Adrenal gland (tissue), 12 donors: ENCODE measurements around the gene MYLK. TPM values are rescaled to one million over a fixed set of nuclear protein-coding genes. Genes with fewer than 3 reads are reported as not detected.

Experiments used
- DNase-seq, 7 donors: peaks; one replicate each; pipeline ENCODE4 v3.0.0-alpha.2; 2019 to 2020
- H3K27ac ChIP-seq, 5 donors: fragments of 200-600 bp; sonication (generic) in 4 of 5; 1 replicate in 3 of 5; 2 replicates in 2 of 5; pipeline versions ENCODE4 v1.5.1 to v1.8.0; 2016 to 2020; ENCODE audit warnings: mild to moderate bottlenecking in 1 of 5
- H3K27me3 ChIP-seq: fragments of 200-600 bp; 2 replicates; pipeline ENCODE4 v1.8.0; 2021
- H3K36me3 ChIP-seq, 2 donors: fragments of 200-600 bp; replicated peaks in 1 of 2; 1 replicate in 1 of 2; 2 replicates in 1 of 2; pipeline versions ENCODE4 v1.5.1 to v1.8.0; 2018 to 2022
- H3K4me1 ChIP-seq, 2 donors: fragments of 200-600 bp; replicated peaks in 1 of 2; 1 replicate in 1 of 2; 2 replicates in 1 of 2; pipeline versions ENCODE4 v1.5.1 to v1.8.0; 2018 to 2021
- H3K4me3 ChIP-seq, 4 donors: fragments of 200-600 bp; sonication (generic) in 3 of 4; one replicate each; pipeline ENCODE4 v1.5.1; 2016 to 2018
- H3K9me3 ChIP-seq, 3 donors: fragments of 200-600 bp; sonication (generic) in 1 of 3; replicated peaks in 1 of 3; 1 replicate in 2 of 3; 2 replicates in 1 of 3; pipeline versions ENCODE4 v1.5.1 to v1.8.0; 2016 to 2021
- POLR2A ChIP-seq, 2 donors: fragments of 450-650 bp; IDR thresholded peaks; one replicate each; pipeline ENCODE4 v1.6.1; 2017; ENCODE audit warnings: antibody characterized with exemption in 2 of 2, mild to moderate bottlenecking in 2 of 2, moderate library complexity in 1 of 2
- WGBS, 4 donors: extraction: QIAGEN DNeasy Blood & Tissue Kit in 2 of 4; methylation state at CpG; one replicate each; pipeline versions ENCODE4 v1.1.5 to v1.1.7; 2013 to 2017; 5-methylcytosine and 5-hydroxymethylcytosine counted together
- intact Hi-C, 2 donors: fragments of 100-400 bp; cut with DNase I; formaldehyde crosslinking; loops; one replicate each; pipeline versions ENCODE4 v1.14.1 to v1.15.0; 2022 to 2023
- polyA plus RNA-seq, 3 donors: library from polyadenylated mRNA; stranded (reverse); fragments of 200-250 nt in 2 of 3; fragments of 350-450 nt in 1 of 3; fragmentation: Illumina TruSeq in 1 of 3; extraction: RNeasy Lipid Tissue Mini Kit (QIAGEN cat#74804) in 1 of 3; gene quantifications; one replicate each; pipeline ENCODE4 v1.2.3, GENCODE V29; 2013 to 2014
- total RNA-seq, 9 donors: library from RNA; depleted of rRNA in 4 of 9; stranded (reverse); fragments of >200 nt in 4 of 9; fragments of 120-200 nt in 1 of 9; fragmentation: NEBNext Ultra II Directional in 1 of 9; extraction: Animal tissue kit (Norgen Biotek cat#: 25700) in 1 of 9; gene quantifications; one replicate each; pipeline versions ENCODE4 v1.1.0 to v1.2.4, GENCODE V29; 2013 to 2023
- TF ChIP-seq, protein P1 (sequence below), 6 experiments: fragments of 450-650 bp in 4 of 6; fragments of 200-600 bp in 2 of 6; sonication (generic) in 1 of 6; IDR thresholded peaks; 1 replicate in 5 of 6; 2 replicates in 1 of 6; pipeline versions ENCODE4 v1.5.1 to v1.8.0; 2016 to 2021; ENCODE audit warnings: antibody characterized with exemption in 6 of 6, mild to moderate bottlenecking in 2 of 6, moderate library complexity in 1 of 6
- donor health status: healthy with polysubstance abuse.
- donor health status: Bipolar disorder and iron deficiency.
- donor health status: DM: yes; HTN: yes; CAD: no.
- donor health status: DM: no; HTN: no; CAD: no.
- donor health status: DM: no; HTN: no; CAD: no.
- donor health status: DM: yes; HTN: yes; CAD: no.

Gene MYLK
- total and polyA plus RNA-seq, 12 donors = 13.3 to 124 (median 53.8) TPM

DNA sequence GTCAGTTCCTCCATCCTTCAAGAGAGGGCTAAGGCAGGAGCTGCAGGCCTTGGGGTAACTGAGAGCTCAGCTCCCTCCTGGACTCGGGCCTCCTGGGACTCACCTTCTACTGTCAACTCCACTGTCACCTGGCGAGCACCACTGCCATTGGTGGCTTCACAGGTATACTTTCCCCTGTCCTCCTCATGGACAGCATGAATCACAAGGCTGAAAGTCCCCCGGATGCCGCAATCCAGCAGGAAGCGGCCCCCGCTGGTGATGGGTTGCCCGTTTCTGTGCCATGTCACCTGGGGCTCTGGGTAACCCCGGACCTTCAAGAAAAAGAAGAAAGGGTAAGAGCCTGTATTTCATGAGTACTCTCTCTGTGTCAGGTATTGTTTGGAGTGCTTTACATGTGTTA, 131.9 kb downstream of the MYLK start:
- no peak for DNase-seq
- H3K4me1 ChIP-seq = no peaks in the 10 kb centered on the region

DNA sequence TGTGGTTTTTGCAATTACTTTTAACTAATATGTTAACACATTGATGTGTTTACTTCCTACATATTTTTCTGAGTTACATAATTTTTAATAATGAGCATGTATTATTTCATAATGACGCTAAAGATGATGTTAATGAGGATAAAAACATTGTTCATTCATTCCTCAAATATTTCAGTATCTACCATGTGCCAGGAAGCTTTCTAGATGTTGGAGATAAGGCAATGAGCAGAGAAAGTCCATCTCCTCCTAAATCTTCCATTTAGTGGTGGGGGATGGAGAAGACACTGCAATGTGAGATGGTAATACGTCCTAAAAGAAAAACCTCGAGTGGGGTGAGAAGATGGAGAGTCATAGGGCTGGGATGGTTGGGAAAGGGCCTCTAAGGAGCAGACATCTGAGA, 132.7 kb downstream of the MYLK start:
- no peak for TF ChIP-seq POLR2A (IDR thresholded peaks at IDR 0.05)
- TF ChIP-seq, protein P1, sequence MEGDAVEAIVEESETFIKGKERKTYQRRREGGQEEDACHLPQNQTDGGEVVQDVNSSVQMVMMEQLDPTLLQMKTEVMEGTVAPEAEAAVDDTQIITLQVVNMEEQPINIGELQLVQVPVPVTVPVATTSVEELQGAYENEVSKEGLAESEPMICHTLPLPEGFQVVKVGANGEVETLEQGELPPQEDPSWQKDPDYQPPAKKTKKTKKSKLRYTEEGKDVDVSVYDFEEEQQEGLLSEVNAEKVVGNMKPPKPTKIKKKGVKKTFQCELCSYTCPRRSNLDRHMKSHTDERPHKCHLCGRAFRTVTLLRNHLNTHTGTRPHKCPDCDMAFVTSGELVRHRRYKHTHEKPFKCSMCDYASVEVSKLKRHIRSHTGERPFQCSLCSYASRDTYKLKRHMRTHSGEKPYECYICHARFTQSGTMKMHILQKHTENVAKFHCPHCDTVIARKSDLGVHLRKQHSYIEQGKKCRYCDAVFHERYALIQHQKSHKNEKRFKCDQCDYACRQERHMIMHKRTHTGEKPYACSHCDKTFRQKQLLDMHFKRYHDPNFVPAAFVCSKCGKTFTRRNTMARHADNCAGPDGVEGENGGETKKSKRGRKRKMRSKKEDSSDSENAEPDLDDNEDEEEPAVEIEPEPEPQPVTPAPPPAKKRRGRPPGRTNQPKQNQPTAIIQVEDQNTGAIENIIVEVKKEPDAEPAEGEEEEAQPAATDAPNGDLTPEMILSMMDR (IDR thresholded peaks at IDR 0.05) = no peak
- no peaks in the 10 kb centered on the region for H3K4me1 ChIP-seq
- H3K4me3 ChIP-seq = no peak overlapping the region
- no peaks in the 10 kb centered on the region for H3K9me3 ChIP-seq
- H3K27me3 ChIP-seq = no peaks in the 10 kb centered on the region
- intact Hi-C loops = no loop called here
- H3K36me3 ChIP-seq = no peaks in the 10 kb centered on the region
- no peak for DNase-seq
- H3K27ac ChIP-seq = no peak overlapping the region
- WGBS, 4 donors = 63 to 81% (median 71%) methylated on average over 3 of the region's 3 CpGs

More for the DNA sequence above, 131.9 kb downstream of the MYLK start:
- 92 to 100% (median 94%) methylated on average over 3 to 8 of the region's 8 CpGs for WGBS, 4 donors
- no peak overlapping the region for H3K27ac ChIP-seq
- H3K9me3 ChIP-seq = no peaks in the 10 kb centered on the region
- H3K36me3 ChIP-seq = no peaks in the 10 kb centered on the region
- intact Hi-C loops = no loop called here
- H3K27me3 ChIP-seq = no peaks in the 10 kb centered on the region
- no peak overlapping the region for H3K4me3 ChIP-seq
- TF ChIP-seq POLR2A (IDR thresholded peaks at IDR 0.05) = no peak
- TF ChIP-seq, protein P1 (IDR thresholded peaks at IDR 0.05) = no peak

DNA sequence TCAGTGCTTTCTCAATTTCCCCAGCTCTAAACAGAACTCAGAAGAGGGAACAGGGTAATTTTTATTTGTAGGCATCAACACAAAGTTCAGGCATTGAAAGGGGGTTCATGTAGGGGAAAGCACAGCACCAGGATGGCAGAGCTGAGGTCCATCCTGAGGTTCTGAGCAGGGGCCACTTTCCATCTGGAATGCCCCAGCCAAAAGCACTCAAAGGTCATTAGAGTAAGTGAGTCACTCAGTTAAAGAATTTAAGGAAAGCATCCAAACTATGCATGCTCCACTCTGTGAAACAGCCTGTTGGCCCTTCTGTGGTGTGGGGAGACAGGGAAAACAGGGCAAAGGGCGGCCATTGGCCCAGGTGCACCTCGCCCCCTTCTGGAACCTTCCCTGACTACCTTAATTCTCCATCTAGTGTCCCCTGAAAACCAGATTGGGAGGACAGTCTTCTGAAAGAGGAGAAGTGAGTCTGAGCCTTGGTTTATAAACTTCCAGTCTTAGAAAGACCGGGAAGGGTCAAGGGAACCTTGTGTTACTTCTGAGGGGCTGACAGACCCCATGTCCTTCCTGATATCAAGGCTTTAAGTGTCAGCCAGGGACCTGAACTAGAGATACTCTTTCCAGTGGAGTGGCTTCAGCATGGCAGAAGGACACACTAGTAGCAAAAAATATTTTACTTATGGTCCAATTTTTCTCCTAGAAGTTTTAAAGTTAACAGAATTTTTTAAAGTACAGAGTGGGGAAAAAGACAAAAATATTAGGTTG, 133.3 kb downstream of the MYLK start:
- Histone ChIP-seq H3K4me3 (no peak overlapping the region), H3K4me1 (no peaks in the 10 kb centered on the region), H3K27me3 (no peaks in the 10 kb centered on the region), H3K9me3 (no peaks in the 10 kb centered on the region), H3K27ac (peak overlapping the region in 2 of 5 donors; percentile 53 to 59), H3K36me3 (no peaks in the 10 kb centered on the region)
- 52 to 87% (median 66%) methylated on average over 3 of the region's 3 CpGs for WGBS, 4 donors
- DNase-seq = peak in 1 of 7 donors; percentile 27
- no peak for TF ChIP-seq POLR2A (IDR thresholded peaks at IDR 0.05)
- TF ChIP-seq, protein P1 (IDR thresholded peaks at IDR 0.05) = no peak
- intact Hi-C loops = no loop called here

GRCh38 chr3:123750209-123750608, 133.9 kb downstream of the MYLK start:
- intact Hi-C loops = no loop called here
- Histone ChIP-seq H3K27me3 (no peaks in the 10 kb centered on the region), H3K4me3 (no peak overlapping the region), H3K36me3 (no peaks in the 10 kb centered on the region), H3K27ac (peak overlapping the region in 2 of 5 donors; percentile 53 to 59), H3K9me3 (no peaks in the 10 kb centered on the region), H3K4me1 (no peaks in the 10 kb centered on the region)
- no peak for TF ChIP-seq POLR2A (IDR thresholded peaks at IDR 0.05)
- TF ChIP-seq, protein P1 (IDR thresholded peaks at IDR 0.05) = no peak
- WGBS, 4 donors = 17 to 26% (median 18%) methylated on average over 1 of the region's 1 CpG
- DNase-seq = no peak
